Astrocyte (in vitro differentiated cells and primary cell): ENCODE results near the gene TACR1.

Source experiments
- CTCF ChIP-seq: IDR thresholded peaks from 2 replicates; pipeline ENCODE4 v1.5.1; 2011; ENCODE audit warnings: low read depth, mild to moderate bottlenecking, inconsistent platforms, low read length, moderate library complexity; ENCODE audit not compliant: insufficient read depth
- EZH2 ChIP-seq: IDR thresholded peaks from 2 replicates; pipeline ENCODE4 v1.6.1; 2012; ENCODE audit warnings: mild to moderate bottlenecking, low read length, inconsistent platforms; ENCODE audit not compliant: insufficient read depth

DNA sequence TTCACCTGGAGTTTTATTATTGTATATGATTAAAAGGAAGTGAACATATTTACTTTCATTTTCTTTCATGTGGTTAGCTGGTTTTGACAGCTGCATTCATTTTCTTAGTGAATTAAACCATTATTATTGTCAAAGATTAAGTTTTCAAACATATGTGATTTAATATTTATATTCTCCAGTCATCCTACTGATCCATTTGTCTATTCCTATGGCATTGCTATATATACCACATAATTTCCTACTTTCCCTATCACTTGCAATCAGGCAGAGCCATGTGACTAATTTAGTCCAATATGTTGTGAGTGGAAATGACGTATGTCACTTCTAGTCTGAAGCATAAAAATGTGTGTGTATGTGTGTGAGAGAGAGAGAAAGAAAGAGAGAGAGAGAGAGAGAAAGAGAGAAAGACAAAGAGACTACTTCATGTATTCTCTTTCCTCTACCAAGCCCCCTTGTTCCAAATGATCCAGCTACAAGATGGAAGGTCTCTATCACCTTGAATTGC, 12.0 kb upstream of the TACR1 start:
- TF ChIP-seq CTCF, result no peak
- TF ChIP-seq EZH2, result no peak
